ENCODE measurements around the gene TTLL10.

Gene TTLL10

DNA sequence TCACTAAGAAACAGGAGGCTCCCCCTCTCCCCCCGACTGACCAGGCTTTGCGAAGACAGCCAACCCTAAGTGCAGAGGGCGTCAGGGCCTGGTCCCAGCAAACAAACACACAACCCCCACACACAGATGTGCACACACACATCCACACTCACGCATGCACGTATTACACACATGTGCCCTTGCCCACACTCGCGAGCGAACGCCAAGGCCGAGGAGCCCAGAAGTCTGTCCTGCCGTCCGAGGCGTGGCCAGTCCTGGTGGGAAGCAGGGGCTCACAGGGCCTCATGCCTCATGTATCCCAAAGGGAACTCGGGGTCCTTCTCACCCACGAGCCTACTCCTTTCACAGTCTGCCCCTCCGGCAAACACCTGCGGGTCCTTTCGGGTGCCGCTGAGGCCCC is 56.1 kb downstream of the TTLL10 start:
- no peak overlapping the region for H3K4me3 ChIP-seq (ENCODE audit: control insufficient read depth, low read depth, low read length)
- no peak for DNase-seq (ENCODE audit: low read depth)
- TF ChIP-seq, protein P1, sequence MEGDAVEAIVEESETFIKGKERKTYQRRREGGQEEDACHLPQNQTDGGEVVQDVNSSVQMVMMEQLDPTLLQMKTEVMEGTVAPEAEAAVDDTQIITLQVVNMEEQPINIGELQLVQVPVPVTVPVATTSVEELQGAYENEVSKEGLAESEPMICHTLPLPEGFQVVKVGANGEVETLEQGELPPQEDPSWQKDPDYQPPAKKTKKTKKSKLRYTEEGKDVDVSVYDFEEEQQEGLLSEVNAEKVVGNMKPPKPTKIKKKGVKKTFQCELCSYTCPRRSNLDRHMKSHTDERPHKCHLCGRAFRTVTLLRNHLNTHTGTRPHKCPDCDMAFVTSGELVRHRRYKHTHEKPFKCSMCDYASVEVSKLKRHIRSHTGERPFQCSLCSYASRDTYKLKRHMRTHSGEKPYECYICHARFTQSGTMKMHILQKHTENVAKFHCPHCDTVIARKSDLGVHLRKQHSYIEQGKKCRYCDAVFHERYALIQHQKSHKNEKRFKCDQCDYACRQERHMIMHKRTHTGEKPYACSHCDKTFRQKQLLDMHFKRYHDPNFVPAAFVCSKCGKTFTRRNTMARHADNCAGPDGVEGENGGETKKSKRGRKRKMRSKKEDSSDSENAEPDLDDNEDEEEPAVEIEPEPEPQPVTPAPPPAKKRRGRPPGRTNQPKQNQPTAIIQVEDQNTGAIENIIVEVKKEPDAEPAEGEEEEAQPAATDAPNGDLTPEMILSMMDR (conservative IDR thresholded peaks at IDR 0.05; ENCODE audit: control insufficient read depth, insufficient read depth, low read depth, low read length), result no peak

DNA sequence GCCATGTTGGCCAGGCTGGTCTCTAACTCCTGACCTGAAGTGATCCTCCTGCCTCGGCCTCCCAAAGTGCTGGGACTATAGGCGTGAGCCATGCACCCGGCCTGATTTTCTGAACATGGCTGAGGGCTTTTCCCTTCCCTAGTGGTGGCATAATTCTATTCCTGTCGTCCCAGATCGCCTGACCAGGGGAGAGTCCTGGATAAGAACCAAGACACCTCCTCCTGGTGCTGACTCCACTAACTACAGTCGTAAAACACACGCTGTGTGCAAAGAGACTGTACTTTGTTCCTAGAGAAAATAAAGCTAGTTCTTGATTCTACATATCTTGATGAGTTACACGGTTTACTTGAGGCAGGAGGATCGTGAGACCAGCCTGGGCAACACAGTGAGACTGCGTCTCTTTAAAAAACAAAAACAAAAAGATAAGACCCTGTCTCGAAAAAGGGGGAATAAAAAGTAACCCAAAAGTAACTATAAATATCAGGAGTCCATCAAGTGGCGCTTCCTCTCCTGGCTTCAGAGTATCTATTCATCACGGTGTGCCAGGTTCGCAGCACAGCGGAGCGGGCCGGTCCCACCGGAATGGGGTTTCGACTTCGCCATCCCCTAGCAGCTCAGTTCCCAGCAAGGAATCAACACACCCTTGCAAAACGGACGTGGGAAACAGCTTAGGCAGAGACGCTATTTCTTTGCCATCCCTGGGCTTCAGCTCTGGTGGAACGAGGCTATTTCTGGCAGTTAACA is 57.1 kb downstream of the TTLL10 start:
- peak; percentile 86 for DNase-seq (ENCODE audit: low read depth)
- peak overlapping the region; percentile 93 for H3K4me3 ChIP-seq (ENCODE audit: control insufficient read depth, low read depth, low read length)
- TF ChIP-seq, protein P1 (conservative IDR thresholded peaks at IDR 0.05; ENCODE audit: control insufficient read depth, insufficient read depth, low read depth, low read length), result peak; percentile 48

DNA sequence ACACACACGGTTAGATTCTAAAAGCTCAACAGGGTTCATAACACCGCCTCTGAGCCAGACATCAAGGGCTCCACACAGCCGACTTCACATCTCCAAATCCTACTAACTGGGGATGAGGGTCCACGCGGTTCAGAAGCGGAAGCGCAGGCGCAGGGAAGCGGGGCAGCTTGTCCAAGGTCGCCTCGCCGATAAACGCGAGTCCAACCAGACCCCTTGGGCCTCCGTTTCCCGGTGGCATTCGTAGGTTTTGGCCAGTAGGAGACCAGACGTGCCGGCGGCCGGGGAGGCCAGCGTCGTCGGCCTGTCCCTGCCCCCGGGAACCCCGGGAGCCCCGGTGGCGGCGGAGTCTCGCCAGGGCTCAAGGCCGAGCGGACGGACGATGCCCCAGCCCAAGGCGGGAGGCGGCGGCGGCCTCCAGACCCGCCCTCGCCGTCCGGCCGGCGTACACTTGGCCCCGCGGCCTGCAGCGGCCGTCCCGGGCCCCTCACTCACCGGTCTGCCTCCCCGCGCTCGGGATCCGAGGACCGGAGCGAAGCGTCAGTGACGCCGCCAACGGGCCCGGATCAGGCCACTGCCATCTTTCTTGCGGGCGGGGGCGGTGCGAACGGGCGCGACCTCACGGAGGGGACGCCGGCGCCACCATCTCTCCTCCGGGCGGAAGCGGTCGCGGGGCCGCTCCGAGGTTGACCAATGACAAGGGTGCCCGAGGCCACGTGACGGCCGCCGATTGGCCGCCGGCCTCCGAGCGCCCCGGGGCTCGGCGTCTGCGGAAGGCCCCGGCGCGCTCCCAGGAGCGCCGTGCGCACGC is 57.9 kb downstream of the TTLL10 start, which contains the start of gene SDF4:
Gene SDF4, minus strand, starts transcription at position 602 of the 808 bp plus-strand sequence. CDS start 3,229 bp downstream, outside the sequence.
- DNase-seq (ENCODE audit: low read depth), result peak; percentile 94
- H3K4me3 ChIP-seq (ENCODE audit: control insufficient read depth, low read depth, low read length), result peak within 1 kb of the TSS; percentile 93
- TF ChIP-seq, protein P1 (conservative IDR thresholded peaks at IDR 0.05; ENCODE audit: control insufficient read depth, insufficient read depth, low read depth, low read length), result no peak

DNA sequence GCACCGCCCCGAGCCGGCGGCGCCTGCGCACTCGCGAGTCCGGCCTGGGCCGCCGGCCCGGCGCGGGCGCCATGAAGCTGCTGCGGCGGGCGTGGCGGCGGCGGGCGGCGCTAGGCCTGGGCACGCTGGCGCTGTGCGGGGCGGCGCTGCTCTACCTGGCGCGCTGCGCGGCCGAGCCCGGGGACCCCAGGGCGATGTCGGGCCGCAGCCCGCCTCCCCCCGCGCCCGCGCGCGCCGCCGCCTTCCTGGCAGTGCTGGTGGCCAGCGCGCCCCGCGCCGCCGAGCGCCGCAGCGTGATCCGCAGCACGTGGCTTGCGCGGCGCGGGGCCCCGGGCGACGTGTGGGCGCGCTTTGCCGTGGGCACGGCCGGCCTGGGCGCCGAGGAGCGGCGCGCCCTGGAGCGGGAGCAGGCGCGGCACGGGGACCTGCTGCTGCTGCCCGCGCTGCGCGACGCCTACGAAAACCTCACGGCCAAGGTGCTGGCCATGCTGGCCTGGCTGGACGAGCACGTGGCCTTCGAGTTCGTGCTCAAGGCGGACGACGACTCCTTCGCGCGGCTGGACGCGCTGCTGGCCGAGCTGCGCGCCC is 58.6 kb downstream of the TTLL10 start, which contains the start of gene B3GALT6:
Gene B3GALT6, plus strand, starts transcription at position 30 of the 588 bp plus-strand sequence. Its CDS starts 42 bp downstream, at position 72.
- no peak for DNase-seq (ENCODE audit: low read depth)

DNA sequence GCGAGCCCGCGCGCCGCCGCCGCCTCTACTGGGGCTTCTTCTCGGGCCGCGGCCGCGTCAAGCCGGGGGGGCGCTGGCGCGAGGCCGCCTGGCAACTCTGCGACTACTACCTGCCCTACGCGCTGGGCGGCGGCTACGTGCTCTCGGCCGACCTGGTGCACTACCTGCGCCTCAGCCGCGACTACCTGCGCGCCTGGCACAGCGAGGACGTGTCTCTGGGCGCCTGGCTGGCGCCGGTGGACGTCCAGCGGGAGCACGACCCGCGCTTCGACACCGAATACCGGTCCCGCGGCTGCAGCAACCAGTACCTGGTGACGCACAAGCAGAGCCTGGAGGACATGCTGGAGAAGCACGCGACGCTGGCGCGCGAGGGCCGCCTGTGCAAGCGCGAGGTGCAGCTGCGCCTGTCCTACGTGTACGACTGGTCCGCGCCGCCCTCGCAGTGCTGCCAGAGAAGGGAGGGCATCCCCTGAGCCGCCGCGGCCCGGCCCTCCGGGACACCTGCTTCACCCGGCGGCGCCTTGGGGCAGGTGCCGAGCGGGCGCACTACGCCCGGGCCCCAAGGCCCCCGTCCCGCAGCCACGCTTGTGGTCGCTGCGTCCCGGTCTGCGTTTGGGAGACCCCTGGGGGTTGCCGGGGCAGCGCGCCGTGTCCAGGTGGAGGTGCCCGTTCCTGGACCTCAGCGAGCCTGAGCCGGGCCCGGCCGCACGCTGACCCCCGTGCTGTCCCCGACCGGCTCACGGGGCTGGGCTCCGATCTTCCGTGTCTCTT is 59.3 kb downstream of the TTLL10 start:
- DNase-seq (ENCODE audit: low read depth), result no peak
- TF ChIP-seq, protein P1 (conservative IDR thresholded peaks at IDR 0.05; ENCODE audit: control insufficient read depth, insufficient read depth, low read depth, low read length), result no peak
- no peak overlapping the region for H3K4me3 ChIP-seq (ENCODE audit: control insufficient read depth, low read depth, low read length)

More for the DNA sequence above, 58.6 kb downstream of the TTLL10 start, which contains the start of gene B3GALT6:
- TF ChIP-seq, protein P1 (conservative IDR thresholded peaks at IDR 0.05; ENCODE audit: control insufficient read depth, insufficient read depth, low read depth, low read length), result no peak
- peak within 1 kb of the TSS; percentile 93 for H3K4me3 ChIP-seq (ENCODE audit: control insufficient read depth, low read depth, low read length)

DNA sequence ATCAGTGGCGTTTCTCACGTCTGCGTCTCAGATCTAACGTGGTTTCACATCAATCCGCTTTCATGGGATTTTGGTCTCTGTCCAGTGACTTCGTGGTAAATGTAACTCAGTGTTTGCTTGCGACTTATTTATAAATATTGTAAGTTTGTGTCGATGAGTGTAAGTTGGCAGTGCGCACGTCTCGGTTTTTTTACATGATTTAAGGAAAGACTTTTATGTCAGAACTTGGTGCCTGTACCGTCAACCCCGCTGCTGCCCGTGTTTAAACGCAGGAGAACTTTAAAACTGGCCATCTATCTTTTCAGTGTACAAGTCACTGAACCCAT is 59.9 kb downstream of the TTLL10 start:
- TF ChIP-seq, protein P1 (conservative IDR thresholded peaks at IDR 0.05; ENCODE audit: control insufficient read depth, insufficient read depth, low read depth, low read length), result no peak
- DNase-seq (ENCODE audit: low read depth), result no peak
- H3K4me3 ChIP-seq (ENCODE audit: control insufficient read depth, low read depth, low read length), result no peak overlapping the region
